ENCODE results near the gene AQP12A.
"Not testable (repeated sequence)": the region's sequence is repeated elsewhere in the genome, so short reads cannot be mapped to it uniquely, and the experiment has no call there.

DNA sequence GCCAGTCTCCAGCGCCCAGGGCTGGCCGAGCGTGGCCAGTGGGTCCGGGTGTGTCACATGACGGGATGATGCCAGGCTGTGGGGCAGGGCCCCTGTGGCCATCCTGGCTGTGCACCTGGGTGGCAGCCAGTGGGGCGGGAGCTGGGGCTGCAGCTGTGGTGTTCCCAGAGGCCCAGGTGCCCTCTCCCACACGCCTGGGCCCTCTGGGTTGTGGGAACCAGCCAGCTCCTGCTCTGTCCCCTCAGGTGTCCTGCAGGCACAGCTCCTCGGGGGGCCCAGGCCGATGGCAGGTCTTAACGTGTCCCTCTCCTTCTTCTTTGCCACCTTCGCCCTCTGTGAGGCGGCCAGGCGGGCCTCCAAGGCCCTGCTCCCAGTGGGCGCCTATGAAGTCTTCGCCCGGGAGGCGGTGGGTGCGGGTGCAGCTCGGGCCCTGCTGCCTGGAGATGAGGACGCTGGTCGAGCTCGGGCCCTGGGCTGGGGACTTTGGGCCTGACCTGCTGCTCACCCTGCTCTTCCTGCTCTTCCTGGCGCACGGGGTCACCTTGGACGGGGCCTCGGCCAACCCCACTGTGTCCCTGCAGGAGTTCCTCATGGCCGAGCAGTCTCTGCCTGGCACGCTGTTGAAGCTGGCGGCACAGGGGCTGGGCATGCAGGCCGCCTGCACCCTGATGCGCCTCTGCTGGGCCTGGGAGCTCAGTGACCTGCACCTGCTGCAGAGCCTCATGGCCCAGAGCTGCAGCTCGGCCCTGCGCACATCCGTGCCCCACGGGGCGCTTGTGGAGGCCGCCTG, at the start of gene AQP12A:
- TF ChIP-seq, protein P1, sequence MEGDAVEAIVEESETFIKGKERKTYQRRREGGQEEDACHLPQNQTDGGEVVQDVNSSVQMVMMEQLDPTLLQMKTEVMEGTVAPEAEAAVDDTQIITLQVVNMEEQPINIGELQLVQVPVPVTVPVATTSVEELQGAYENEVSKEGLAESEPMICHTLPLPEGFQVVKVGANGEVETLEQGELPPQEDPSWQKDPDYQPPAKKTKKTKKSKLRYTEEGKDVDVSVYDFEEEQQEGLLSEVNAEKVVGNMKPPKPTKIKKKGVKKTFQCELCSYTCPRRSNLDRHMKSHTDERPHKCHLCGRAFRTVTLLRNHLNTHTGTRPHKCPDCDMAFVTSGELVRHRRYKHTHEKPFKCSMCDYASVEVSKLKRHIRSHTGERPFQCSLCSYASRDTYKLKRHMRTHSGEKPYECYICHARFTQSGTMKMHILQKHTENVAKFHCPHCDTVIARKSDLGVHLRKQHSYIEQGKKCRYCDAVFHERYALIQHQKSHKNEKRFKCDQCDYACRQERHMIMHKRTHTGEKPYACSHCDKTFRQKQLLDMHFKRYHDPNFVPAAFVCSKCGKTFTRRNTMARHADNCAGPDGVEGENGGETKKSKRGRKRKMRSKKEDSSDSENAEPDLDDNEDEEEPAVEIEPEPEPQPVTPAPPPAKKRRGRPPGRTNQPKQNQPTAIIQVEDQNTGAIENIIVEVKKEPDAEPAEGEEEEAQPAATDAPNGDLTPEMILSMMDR (IDR thresholded peaks at IDR 0.05) = not testable (repeated sequence)
- TF ChIP-seq, protein P2, sequence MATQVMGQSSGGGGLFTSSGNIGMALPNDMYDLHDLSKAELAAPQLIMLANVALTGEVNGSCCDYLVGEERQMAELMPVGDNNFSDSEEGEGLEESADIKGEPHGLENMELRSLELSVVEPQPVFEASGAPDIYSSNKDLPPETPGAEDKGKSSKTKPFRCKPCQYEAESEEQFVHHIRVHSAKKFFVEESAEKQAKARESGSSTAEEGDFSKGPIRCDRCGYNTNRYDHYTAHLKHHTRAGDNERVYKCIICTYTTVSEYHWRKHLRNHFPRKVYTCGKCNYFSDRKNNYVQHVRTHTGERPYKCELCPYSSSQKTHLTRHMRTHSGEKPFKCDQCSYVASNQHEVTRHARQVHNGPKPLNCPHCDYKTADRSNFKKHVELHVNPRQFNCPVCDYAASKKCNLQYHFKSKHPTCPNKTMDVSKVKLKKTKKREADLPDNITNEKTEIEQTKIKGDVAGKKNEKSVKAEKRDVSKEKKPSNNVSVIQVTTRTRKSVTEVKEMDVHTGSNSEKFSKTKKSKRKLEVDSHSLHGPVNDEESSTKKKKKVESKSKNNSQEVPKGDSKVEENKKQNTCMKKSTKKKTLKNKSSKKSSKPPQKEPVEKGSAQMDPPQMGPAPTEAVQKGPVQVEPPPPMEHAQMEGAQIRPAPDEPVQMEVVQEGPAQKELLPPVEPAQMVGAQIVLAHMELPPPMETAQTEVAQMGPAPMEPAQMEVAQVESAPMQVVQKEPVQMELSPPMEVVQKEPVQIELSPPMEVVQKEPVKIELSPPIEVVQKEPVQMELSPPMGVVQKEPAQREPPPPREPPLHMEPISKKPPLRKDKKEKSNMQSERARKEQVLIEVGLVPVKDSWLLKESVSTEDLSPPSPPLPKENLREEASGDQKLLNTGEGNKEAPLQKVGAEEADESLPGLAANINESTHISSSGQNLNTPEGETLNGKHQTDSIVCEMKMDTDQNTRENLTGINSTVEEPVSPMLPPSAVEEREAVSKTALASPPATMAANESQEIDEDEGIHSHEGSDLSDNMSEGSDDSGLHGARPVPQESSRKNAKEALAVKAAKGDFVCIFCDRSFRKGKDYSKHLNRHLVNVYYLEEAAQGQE (IDR thresholded peaks at IDR 0.05; ENCODE audit: insufficient read depth in 1 of 2, low read depth in 2 of 2, low read length in 1 of 2) = not testable (repeated sequence)
